GM12878 (cell line): Measurements from ENCODE around the gene HBA2. TPM values are rescaled to one million over a fixed set of nuclear protein-coding genes. Genes with fewer than 3 reads are reported as not detected.
"Not testable (repeated sequence)": the region's sequence is repeated elsewhere in the genome, so short reads cannot be mapped to it uniquely, and the experiment has no call there.

Experiments used
- ATAC-seq: fragments of 200-7000 bp; cut with Tn5 transposase; 3 replicates; pipeline ENCODE4 v1.9.1; 2020; ENCODE audit warnings: mild to moderate bottlenecking, moderate library complexity
- BruUV-seq: library from RNA; stranded (reverse); fragments of 400-500 nt; replicated peaks from 2 replicates; lab custom pipeline; 2021; lab: Mats Ljungman, UMichigan
- CTCF ChIA-PET: fragments of 300-600 bp; sonication (Branson Sonifier 250); formaldehyde crosslinking; extraction: SDS; loops from one replicate; lab custom pipeline; 2021; ENCODE audit warnings: inconsistent platforms; lab: Yijun Ruan, JAX
- POLR2A ChIA-PET: fragments of 350-600 bp; formaldehyde crosslinking; extraction: SDS; loops from one replicate; lab custom pipeline; 2021; ENCODE audit warnings: inconsistent platforms; lab: Charles Lee
- RAD21 ChIA-PET: fragments of 300-600 bp; sonication (Branson Sonifier 250); formaldehyde crosslinking; loops from one replicate; lab custom pipeline; 2023; ENCODE audit warnings: antibody characterized with exemption; ENCODE audit not compliant: unreplicated experiment; lab: Charles Lee
- SMC1A ChIA-PET: fragments of 300-600 bp; sonication (Branson Sonifier 250); formaldehyde crosslinking; loops from one replicate; lab custom pipeline; 2023; ENCODE audit not compliant: unreplicated experiment, uncharacterized antibody; lab: Charles Lee
- DNase-seq: peaks from one replicate; pipeline ENCODE4 v3.0.0-alpha.2; 2011; ENCODE audit warnings: low read depth, low spot score
- FAIRE-seq: peaks from 3 replicates; lab custom pipeline; 2011; peaks lifted over from hg19 to GRCh38; lab: Jason Lieb, UNC
- H2AFZ ChIP-seq: 2 replicates; pipeline ENCODE4 v1.6.0; 2011; ENCODE audit warnings: low read depth, low read length, control low read depth; ENCODE audit not compliant: control insufficient read depth
- H3K27ac ChIP-seq: 2 replicates; pipeline ENCODE4 v1.5.1; 2011; ENCODE audit warnings: control low read depth; ENCODE audit not compliant: control insufficient read depth, insufficient read depth
- H3K27me3 ChIP-seq, 2 experiments: replicated peaks in 1 of 2; 2 replicates each; pipeline versions ENCODE4 v1.6.0 to v1.6.1; 2011; ENCODE audit warnings: low read length in 1 of 2; ENCODE audit not compliant: control insufficient read depth in 2 of 2, insufficient read depth in 2 of 2
- H3K36me3 ChIP-seq, 2 experiments: 2 replicates each; pipeline ENCODE4 v1.5.1; 2011; ENCODE audit warnings: low read length in 1 of 2; ENCODE audit not compliant: control insufficient read depth in 2 of 2, insufficient read depth in 2 of 2
- H3K4me1 ChIP-seq: 2 replicates; pipeline ENCODE4 v1.6.1; 2011; ENCODE audit warnings: mild to moderate bottlenecking, low read length, moderate library complexity, mixed read lengths; ENCODE audit not compliant: control insufficient read depth, insufficient read depth
- H3K4me2 ChIP-seq: 2 replicates; pipeline ENCODE4 v1.6.0; 2011; ENCODE audit warnings: control low read depth; ENCODE audit not compliant: control insufficient read depth, insufficient read depth
- H3K4me3 ChIP-seq: fragments of 200-600 bp; sonication (generic); 2 replicates; pipeline ENCODE4 v1.5.1; 2016
- H3K79me2 ChIP-seq: 2 replicates; pipeline ENCODE4 v1.6.0; 2011; ENCODE audit warnings: low read length; ENCODE audit not compliant: control insufficient read depth, insufficient read depth
- H3K9ac ChIP-seq: 2 replicates; pipeline ENCODE4 v1.8.0; 2011; ENCODE audit warnings: low read length, control low read depth, mixed read lengths; ENCODE audit not compliant: control insufficient read depth, insufficient read depth
- H3K9me3 ChIP-seq: replicated peaks from 3 replicates; pipeline ENCODE4 v1.5.1; 2011; ENCODE audit warnings: mild to moderate bottlenecking, low read length; ENCODE audit not compliant: control insufficient read depth, insufficient read depth
- H4K20me1 ChIP-seq: 2 replicates; pipeline ENCODE4 v1.6.0; 2011; ENCODE audit not compliant: control insufficient read depth, insufficient read depth
- WGBS: methylation state at CpG from one replicate; pipeline ENCODE4 v1.1.6; 2016; ENCODE audit warnings: low lambda C conversion rate; ENCODE audit not compliant: insufficient replicate concordance, insufficient coverage; ENCODE audit errors: missing lambda C conversion rate; 5-methylcytosine and 5-hydroxymethylcytosine counted together
- in situ Hi-C: fragments of 300-500 bp; cut with MboI; formaldehyde crosslinking; loops from 9 replicates; pipeline ENCODE4 v1.14.3; 2018; ENCODE audit warnings: mixed read lengths
- intact Hi-C: fragments of 100-400 bp; cut with micrococcal nuclease; formaldehyde crosslinking; loops from one replicate; pipeline ENCODE4 v1.14.2; 2022; ENCODE audit not compliant: unreplicated experiment
- polyA plus RNA-seq, 11 experiments: library from polyadenylated mRNA; depleted of rRNA in 4 of 11; unstranded in 6 of 11; stranded (reverse) in 5 of 11; fragments of >200 nt; fragmentation: Nextera tagmentation in 4 of 11; fragmentation: Illumina TruSeq in 1 of 11; extraction: Ambion mirVana in 4 of 11; extraction: Trizol in 1 of 11; gene quantifications; 1 replicate in 1 of 11; 2 replicates in 10 of 11; pipeline versions ENCODE4 v1.2.1 to v1.2.3, GENCODE V29; 2011 to 2016; ENCODE audit warnings: inconsistent platforms in 2 of 11, missing spikeins in 2 of 11, low read depth in 1 of 11
- total RNA-seq, 4 experiments: library from RNA; depleted of rRNA in 3 of 4; stranded (reverse); fragments of >200 nt in 3 of 4; fragmentation: Illumina TruSeq in 1 of 4; extraction: Trizol in 1 of 4; gene quantifications; 2 replicates each; pipeline versions ENCODE4 v1.2.1 to v1.2.3, GENCODE V29; 2013 to 2021

HBA2 gene
- total and polyA plus RNA-seq, 10 of the 15 experiments (the other 5 are each of a cell fraction or from before 2014, with no cell fraction given): 0.30 to 0.96 (median 0.92) TPM; not detected in 7

DNA sequence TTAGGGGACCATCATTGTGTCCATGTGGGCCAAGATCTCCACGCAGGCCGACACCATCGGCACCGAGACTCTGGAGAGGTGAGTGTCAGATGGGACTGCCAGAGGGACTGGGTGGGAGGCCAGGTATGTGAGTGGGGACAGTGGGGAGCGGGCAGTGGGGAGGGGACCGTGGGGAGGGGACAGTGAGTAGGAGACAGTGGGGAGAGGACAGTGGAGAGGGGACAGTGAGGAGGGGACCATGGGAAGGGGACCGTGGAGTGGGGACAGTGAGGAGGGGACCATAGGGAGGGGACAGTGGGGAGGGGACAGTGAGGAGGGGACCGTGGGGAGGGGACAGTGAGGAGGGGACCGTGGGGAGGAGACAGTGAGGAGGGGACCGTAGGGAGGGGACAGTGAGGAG, 9.5 kb upstream of the HBA2 start:
- H3K4me1 ChIP-seq, H3K4me2 ChIP-seq, H3K79me2 ChIP-seq, intact Hi-C loops, in situ Hi-C loops, H3K9ac ChIP-seq, H3K27ac ChIP-seq, ATAC-seq, SMC1A ChIA-PET, DNase-seq, H3K9me3 ChIP-seq, POLR2A ChIA-PET, FAIRE-seq, CTCF ChIA-PET, H3K36me3 ChIP-seq, H3K4me3 ChIP-seq, H4K20me1 ChIP-seq, RAD21 ChIA-PET, H2AFZ ChIP-seq, BruUV-seq: not testable (repeated sequence)
- 62% methylated on average over 4 of the region's 10 CpGs for WGBS
- peaks cover 9 to 19% of the 10 kb centered on the region in 2 experiments for H3K27me3 ChIP-seq

DNA sequence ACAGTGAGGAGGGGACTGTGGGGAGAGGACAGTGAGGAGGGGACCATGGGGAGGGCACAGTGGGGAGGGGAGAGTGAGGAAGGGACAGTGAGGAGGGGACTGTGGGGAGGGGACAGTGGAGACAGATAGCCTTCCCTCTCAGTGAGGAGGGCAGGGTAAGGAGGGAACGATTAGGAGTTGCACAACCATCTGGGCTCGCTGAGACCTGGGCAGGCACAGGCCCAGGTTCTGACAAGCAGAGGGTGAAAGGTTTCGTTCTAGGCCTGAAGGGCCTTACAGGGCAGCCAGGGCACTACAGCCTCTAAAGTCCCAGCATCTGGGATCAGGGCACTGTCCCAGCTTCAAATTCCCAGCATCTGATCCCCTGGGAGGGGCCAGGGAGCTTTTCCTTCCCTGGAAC, 9.0 kb upstream of the HBA2 start:
- H3K9me3 ChIP-seq, H3K79me2 ChIP-seq, SMC1A ChIA-PET, H2AFZ ChIP-seq, in situ Hi-C loops, FAIRE-seq, intact Hi-C loops, H4K20me1 ChIP-seq, H3K4me3 ChIP-seq, H3K9ac ChIP-seq, H3K36me3 ChIP-seq, H3K4me2 ChIP-seq, POLR2A ChIA-PET, RAD21 ChIA-PET, DNase-seq, CTCF ChIA-PET, BruUV-seq, H3K27ac ChIP-seq, H3K4me1 ChIP-seq: not testable (repeated sequence)
- peaks cover 9 to 24% of the 10 kb centered on the region in 2 experiments for H3K27me3 ChIP-seq
- peak; percentile 50 for ATAC-seq
- 65% methylated on average over 3 of the region's 3 CpGs for WGBS

DNA sequence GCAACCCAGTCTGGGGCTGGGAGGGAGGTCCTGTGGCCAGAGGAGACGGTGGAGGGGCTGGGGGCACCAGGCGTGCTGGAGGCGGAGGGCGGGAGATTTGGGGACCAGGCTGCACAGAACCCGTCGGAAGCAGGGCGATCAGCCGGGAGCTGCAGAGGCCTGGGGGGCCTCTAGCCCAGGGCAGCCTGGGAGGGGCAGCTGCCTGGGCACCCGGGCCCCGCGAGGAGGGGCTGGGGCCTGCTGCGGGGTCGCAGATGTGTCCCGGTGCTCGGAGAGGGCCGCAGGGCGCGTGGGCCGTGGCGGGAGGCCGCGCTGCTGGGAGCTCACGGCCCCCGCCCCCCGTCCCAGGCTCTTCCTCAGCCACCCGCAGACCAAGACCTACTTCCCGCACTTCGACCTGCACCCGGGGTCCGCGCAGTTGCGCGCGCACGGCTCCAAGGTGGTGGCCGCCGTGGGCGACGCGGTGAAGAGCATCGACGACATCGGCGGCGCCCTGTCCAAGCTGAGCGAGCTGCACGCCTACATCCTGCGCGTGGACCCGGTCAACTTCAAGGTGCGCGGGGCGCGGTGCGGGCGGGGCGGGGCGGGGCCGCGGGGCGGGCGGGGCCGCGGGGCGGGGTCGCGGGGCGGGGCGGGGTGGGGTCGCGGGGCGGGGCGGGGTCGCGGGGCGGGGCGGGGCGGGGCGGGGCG, 8.4 kb upstream of the HBA2 start:
- H2AFZ ChIP-seq, in situ Hi-C loops, H4K20me1 ChIP-seq, H3K4me1 ChIP-seq, SMC1A ChIA-PET, CTCF ChIA-PET, H3K79me2 ChIP-seq, H3K27ac ChIP-seq, H3K4me3 ChIP-seq, H3K4me2 ChIP-seq, H3K9me3 ChIP-seq, BruUV-seq, RAD21 ChIA-PET, POLR2A ChIA-PET, DNase-seq, intact Hi-C loops, H3K36me3 ChIP-seq, H3K9ac ChIP-seq: not testable (repeated sequence)
- FAIRE-seq: peak; percentile 52
- H3K27me3 ChIP-seq: peaks cover 9 to 24% of the 10 kb centered on the region in 2 experiments
- no CpG with 5 or more reads among the region's 80 CpGs for WGBS
- peak; percentile 26 for ATAC-seq
